HG02938 (cell line): Measurements from ENCODE around the gene KLHL22.
"Not testable (repeated sequence)": the region's sequence is repeated elsewhere in the genome, so short reads cannot be mapped to it uniquely, and the experiment has no call there.

Source experiments
- ATAC-seq: cut with Tn5 transposase; IDR thresholded peaks from one replicate; pipeline ENCODE4 v1.9.1; 2021; ENCODE audit warnings: mild to moderate bottlenecking, moderate library complexity; ENCODE audit not compliant: unreplicated experiment

Gene KLHL22

DNA sequence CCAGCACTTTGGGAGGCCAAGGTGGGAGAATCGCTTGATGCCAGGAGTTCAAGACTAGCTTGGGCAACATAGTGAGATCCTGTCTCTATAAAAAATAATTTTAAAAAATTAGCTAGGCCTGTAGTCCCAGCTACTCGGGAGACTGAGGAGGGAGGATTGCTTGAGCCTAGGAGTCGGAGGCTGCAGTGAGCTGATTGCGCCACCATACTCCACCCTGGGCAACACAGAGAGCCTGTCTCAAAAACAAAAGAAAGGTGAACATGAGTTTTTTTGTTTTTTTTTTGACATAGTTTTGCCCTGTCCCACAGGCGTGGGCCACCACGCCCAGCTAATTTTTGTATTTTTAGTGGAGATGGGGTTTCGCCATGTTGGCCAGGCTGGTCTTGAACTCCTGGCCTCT is 29.5 kb upstream of the KLHL22 start:
- no peak for ATAC-seq

DNA sequence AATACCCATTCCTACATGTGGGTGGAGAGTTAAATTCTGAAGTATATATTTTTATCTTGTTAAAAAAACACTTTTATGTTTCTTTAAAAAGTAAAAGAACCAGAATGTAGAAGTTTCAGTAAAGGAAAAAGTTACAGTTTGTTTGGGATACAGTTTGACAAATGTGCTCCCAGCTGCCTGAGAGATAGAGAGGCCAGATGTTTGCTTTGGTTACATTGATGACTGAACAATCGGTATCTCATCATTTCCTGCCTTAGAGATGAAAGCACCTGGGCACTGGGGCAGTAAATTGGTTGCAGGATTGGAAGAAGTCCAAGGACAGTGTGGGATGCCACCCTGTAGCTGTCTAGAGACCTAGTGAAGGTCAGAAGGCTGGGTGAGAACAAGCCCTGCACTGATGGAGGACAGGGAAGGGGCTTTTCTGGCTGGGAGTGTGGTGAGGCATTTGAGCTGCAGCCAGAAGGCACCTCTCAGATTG is 28.4 kb upstream of the KLHL22 start:
- no peak for ATAC-seq

DNA sequence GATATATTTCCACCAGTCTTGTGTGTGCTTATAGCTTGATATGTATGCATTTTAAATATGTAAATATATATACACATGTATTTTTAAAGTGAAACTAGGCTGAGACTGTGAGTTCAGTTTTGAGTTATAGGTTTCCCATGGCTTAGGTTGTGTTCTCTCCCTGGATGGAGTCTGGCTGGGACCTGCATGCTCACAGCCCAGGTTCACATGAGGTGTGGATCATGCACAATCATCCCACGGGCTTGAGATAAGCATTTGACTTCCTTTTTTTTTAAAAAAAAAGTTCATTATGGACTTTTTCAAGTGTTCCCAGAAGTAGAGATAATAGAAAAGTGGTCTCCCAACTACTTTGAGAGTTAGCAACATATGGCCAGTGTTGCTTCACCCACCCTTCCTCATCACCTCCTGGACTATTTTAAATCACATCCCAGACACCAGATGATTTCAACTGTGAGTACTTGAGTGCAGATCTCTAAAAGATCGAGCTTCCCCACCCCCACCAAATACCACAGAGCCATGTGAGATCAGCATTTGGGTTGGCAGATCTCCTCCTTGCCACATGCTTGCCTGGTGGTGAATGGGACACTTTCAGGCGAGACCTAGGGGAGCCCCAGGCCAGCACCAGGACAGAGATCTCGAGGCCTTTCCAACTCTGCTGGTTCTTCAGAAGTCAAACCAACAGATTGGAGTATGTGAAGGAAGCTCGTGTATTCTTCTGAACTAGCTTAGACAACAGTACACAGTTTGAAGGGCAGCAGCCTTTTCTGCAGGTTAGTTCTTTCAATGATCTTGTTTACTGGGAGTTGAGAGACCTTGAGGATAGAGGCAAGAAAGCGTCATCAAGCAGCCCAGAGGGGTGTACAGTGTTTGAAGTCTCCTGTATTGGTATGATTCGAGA is 27.7 kb upstream of the KLHL22 start:
- ATAC-seq = no peak

GRCh38 chr22:20522134-20523004 is 26.8 kb upstream of the KLHL22 start:
- no peak for ATAC-seq

- ATAC-seq = no peak
Measured at GRCh38 chr22:20520093-20520511, 24.5 kb upstream of the KLHL22 start.

GRCh38 chr22:20519558-20519957 is 24.0 kb upstream of the KLHL22 start:
- no peak for ATAC-seq

GRCh38 chr22:20517841-20518592 is 22.4 kb upstream of the KLHL22 start:
- no peak for ATAC-seq

GRCh38 chr22:20517422-20517821 is 21.8 kb upstream of the KLHL22 start:
- ATAC-seq = no peak

- ATAC-seq = no peak
Measured at GRCh38 chr22:20516399-20516798, 20.8 kb upstream of the KLHL22 start.

- no peak for ATAC-seq
Measured at GRCh38 chr22:20514658-20515406, 19.2 kb upstream of the KLHL22 start.

GRCh38 chr22:20511578-20512229 is 16.1 kb upstream of the KLHL22 start:
- ATAC-seq = no peak

DNA sequence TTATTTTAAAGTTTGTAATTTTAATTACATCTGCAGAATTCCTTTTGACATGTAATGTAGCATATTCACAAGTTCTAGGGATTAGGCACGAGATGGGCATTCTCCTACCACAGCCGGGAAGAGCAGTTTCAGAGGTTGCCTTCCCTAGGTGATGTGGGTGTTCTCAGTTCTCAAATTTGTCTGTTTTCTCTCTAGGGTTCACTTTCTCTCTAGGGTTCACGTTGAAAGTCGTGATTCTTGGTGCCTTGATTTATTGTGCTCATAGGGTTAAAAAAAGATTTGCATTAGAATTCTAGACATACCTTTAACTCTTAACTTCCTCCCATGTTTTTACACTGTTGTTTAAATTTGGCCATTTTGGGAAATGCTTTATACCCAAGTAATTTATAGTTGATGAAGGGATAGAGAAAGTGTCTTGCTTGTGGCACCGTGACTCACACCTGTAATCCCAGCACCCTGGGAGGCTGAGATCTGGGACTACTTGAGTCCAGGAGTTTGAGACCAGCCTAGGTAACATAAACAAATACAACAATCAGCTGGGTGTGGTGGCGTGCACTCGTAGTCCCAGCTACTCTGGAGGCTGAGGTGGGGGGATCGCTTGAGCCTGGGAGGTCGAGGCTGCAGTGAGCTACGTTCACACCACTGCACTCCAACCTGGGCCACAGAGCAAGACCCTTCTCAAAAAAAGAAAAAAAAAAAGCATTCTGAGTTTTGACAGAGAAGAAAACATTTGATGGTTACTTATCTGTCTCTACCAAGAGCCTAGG is 15.4 kb upstream of the KLHL22 start:
- no peak for ATAC-seq

DNA sequence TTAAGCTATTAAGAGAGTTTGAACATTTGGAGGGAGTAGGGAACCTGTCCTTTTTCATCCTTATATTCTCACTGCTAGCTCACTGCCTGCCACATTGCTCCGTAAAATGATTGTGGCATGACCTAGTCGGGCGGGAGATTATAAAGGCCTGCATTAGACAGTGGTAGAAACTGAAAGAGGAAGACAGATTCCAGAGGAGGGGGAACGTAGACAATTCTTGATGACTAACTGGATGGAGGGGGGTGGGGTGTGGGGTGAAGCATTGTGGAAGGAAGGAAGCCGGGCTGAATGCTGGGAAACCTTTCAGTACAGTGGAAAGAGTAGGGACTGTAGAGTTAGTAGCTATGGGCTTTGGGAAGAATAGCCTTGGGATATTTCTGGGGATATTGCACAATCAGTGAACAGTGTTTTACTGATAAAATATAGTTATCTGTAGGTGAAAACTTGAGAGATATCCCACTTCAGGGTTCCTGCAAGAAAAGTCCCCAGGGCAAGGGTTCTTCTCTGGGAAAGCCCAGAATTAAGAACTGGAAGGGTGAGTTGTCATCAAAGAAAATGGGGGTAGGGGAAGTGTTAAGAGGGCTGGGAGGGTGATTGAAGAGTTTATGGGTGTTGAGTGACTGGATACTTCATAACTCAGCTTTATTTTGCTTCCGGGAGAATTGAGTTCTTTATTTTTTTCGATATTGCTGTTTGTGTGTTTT is 13.9 kb upstream of the KLHL22 start:
- ATAC-seq = no peak

GRCh38 chr22:20508815-20509271 is 13.2 kb upstream of the KLHL22 start:
- no peak for ATAC-seq

- ATAC-seq = not testable (repeated sequence)
Measured at GRCh38 chr22:20508067-20508755, 12.6 kb upstream of the KLHL22 start.

DNA sequence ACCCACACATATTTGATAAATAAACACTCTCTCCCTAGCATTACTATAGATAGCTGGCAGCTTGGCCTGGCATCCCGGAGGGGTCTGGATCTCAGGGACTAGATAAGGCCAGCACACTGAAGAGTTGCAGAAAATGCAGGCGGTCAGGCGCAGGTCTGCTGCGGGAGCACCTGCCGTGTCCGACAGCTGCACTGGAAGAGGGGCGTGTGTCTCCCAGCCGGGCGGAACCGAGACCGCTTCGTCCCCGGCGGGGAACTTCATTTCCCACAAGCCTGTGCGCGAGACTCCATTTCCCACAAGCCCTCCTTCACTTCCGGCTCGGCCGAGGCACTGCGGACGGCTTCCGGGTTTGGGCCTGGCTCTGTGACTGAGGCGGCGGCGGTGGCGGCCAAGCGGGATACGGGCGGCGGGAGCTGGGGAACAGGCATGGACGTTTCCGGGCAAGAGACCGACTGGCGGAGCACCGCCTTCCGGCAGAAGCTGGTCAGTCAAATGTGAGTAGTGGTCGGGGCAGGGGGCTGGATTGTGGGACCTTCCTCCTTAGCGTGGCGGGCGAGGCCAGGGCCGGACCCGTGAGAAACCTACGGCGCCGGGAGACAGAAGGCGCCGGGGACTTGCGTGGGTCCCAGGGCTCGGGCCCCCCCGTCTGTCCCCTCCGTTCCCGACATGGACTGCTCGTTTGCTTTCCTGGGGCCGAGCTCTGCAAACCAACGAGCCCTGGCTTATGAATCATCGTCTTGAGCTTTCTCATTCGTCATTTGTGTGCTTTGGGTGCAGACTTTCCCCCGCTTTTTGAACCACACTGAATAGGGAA is 11.9 kb upstream of the KLHL22 start, which contains the start of gene MED15:
Gene MED15, plus strand, starts transcription at position 358 of the 814 bp plus-strand sequence. Its CDS starts 69 bp downstream, at position 427.
- peak; percentile 70 for ATAC-seq
